Activated CD8-positive, alpha-beta memory T cell treated with anti-CD3 and anti-CD28 coated beads, Interleukin-2, amount 10 ng/mL, durations not matched to agents 7 days and 5 days (primary cell): ENCODE data around the gene PHF2. TPM values are rescaled to one million over a fixed set of nuclear protein-coding genes. Genes with fewer than 3 reads are reported as not detected.

Experiments
- ATAC-seq: fragments of 150-1000 bp; cut with Tn5 transposase; one replicate; pipeline ENCODE4 v1.10.0; 2021; ENCODE audit warnings: moderate library complexity
- CTCF ChIA-PET: fragments of 350-600 bp; sonication (Branson Sonifier 250); formaldehyde crosslinking; loops from one replicate; lab custom pipeline; 2021; ENCODE audit warnings: antibody characterized with exemption; lab: Charles Lee
- DNase-seq: peaks from one replicate; pipeline ENCODE4 v3.0.0-alpha.2; 2020
- H3K27ac Mint-ChIP-seq: one replicate; pipeline ENCODE4 v1.8.0; 2021; ENCODE audit warnings: mild to moderate bottlenecking, mixed read lengths
- H3K27me3 Mint-ChIP-seq: one replicate; pipeline ENCODE4 v1.8.0; 2021; ENCODE audit warnings: mixed read lengths
- H3K36me3 Mint-ChIP-seq: one replicate; pipeline ENCODE4 v1.8.0; 2021; ENCODE audit warnings: mild to moderate bottlenecking, mixed read lengths
- H3K4me1 Mint-ChIP-seq: one replicate; pipeline ENCODE4 v1.8.0; 2021; ENCODE audit warnings: mixed read lengths
- H3K4me3 Mint-ChIP-seq: one replicate; pipeline ENCODE4 v1.8.0; 2021; ENCODE audit warnings: mild to moderate bottlenecking, moderate library complexity, mixed read lengths
- H3K9me3 Mint-ChIP-seq: one replicate; pipeline ENCODE4 v1.8.0; 2022; ENCODE audit warnings: low read depth, mixed read lengths
- total RNA-seq, 2 experiments: library from RNA; stranded (reverse); gene quantifications; one replicate each; pipeline ENCODE4 v1.2.3, GENCODE V29; 2021

Gene PHF2
- total RNA-seq, 2 experiments from 2014 or later: 25.1 to 26.3 TPM

DNA sequence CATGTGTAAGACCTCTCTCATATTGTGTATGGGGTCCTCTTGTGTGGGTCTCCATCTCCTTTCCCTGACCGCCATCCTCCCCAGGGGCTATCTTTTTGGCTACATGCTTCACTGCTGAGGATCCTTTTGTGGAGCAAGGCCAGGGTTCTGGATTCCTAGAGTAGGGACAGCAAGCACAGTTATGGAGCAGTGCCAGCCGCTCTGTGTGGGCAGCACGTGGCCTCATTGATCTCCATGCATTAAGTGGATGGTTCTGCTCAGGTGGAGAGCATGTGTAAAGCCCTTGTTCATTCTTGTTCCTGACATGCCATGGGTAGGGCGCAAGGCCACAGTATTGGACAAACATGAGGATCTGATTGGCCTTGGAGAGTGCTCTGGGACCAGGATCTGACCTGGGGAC, 8.9 kb downstream of the PHF2 start:
- Mint-ChIP-seq H3K9me3 (peaks cover 14% of the 10 kb centered on the region), H3K27me3 (no peaks in the 10 kb centered on the region), H3K4me1 (peaks cover 8% of the 10 kb centered on the region), H3K4me3 (no peak overlapping the region), H3K27ac (no peak overlapping the region), H3K36me3 (peaks cover 21% of the 10 kb centered on the region)
- CTCF ChIA-PET: no interaction called here
- ATAC-seq: no peak
- peak; percentile 23 for DNase-seq

DNA sequence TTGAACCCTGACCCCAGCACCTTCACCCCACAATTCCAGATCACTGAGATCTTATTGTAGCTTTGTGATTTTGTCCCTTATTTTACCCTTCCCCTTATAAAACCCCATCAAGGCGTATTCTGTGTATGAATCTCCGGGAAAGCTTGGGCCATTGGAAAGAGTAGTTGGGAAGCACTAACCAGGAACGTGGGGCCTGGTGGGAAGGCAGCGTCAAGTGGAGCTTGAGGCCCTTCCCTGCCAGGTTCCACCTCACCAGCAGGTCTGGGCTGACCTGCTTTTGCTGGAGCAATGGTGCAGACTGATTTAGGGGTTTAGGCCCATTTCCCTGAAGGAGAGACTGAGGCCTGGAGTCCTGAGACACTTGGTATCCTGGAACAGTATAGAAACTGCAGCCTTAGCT, 9.3 kb downstream of the PHF2 start:
- Mint-ChIP-seq H3K4me1 (peaks cover 8% of the 10 kb centered on the region), H3K27ac (no peak overlapping the region), H3K36me3 (peaks cover 21% of the 10 kb centered on the region), H3K4me3 (no peak overlapping the region), H3K9me3 (peaks cover 14% of the 10 kb centered on the region), H3K27me3 (no peaks in the 10 kb centered on the region)
- DNase-seq (no peak), ATAC-seq (no peak)
- CTCF ChIA-PET: no interaction called here

DNA sequence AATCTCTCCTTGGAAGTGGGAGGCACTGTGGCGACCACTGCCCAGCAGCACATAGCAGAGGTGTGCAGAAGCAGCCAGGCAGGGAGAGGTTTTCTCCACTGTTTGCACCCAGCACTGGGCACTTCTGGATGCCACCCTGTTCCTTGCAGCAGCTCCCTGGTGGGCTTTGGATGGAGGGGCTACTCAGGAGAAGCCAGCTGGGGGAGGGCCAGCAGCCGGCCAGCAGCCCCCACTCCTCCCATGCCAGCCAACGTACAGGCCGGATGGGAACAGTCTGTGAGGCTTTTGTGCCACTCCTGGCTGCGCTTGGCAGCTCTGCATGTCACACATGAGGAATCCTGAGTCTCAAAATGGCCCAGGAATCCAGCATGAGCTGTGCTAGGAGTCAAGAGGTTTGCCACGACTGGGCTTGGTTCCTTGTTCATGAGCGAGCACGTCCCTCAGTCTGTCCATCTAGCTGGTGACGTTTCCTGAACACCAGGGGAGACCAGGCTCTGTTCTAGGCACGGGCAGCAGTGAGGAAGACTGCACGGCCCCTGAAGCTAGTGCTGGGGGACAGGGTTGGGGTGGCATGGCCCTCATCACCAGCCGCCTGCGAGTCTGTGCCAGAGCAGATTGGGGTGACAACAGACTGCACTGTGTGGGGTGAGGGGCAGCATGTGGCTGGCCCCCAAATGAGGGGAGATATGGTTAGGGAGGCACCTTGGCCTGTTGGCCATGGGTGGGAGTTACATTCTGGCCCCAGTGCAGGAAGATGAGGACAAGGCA, 10.1 kb downstream of the PHF2 start:
- DNase-seq: peak; percentile 31
- H3K4me3 Mint-ChIP-seq: no peak overlapping the region
- no peaks in the 10 kb centered on the region for H3K27me3 Mint-ChIP-seq
- no peak for ATAC-seq
- peaks cover 8% of the 10 kb centered on the region for H3K4me1 Mint-ChIP-seq
- CTCF ChIA-PET: no interaction called here
- H3K27ac Mint-ChIP-seq: no peak overlapping the region
- peaks cover 14% of the 10 kb centered on the region for H3K9me3 Mint-ChIP-seq
- H3K36me3 Mint-ChIP-seq: peaks cover 21% of the 10 kb centered on the region

DNA sequence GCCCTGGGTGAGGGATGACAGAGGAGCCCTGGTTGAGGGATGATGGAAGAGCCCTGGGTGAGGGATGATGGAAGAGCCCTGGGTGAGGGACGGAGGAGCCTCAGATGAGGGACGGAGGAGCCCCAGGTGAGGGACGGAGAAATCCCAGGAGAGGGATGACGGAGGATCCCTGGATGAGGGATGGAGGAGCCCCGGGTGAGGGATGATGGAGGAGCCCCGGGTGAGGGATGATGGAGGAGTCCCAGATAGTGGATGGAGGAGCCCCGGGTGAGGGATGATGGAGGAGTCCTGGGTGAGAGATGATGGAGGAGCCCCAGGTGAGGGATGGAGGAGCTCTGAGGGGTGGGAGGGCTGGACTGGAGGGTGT, 10.9 kb downstream of the PHF2 start:
- H3K27me3 Mint-ChIP-seq: no peaks in the 10 kb centered on the region
- DNase-seq: no peak
- H3K36me3 Mint-ChIP-seq: peaks cover 21% of the 10 kb centered on the region
- H3K4me1 Mint-ChIP-seq: peaks cover 8% of the 10 kb centered on the region
- H3K27ac Mint-ChIP-seq: no peak overlapping the region
- no peak for ATAC-seq
- H3K9me3 Mint-ChIP-seq: peaks cover 14% of the 10 kb centered on the region
- H3K4me3 Mint-ChIP-seq: no peak overlapping the region
- CTCF ChIA-PET: no interaction called here

DNA sequence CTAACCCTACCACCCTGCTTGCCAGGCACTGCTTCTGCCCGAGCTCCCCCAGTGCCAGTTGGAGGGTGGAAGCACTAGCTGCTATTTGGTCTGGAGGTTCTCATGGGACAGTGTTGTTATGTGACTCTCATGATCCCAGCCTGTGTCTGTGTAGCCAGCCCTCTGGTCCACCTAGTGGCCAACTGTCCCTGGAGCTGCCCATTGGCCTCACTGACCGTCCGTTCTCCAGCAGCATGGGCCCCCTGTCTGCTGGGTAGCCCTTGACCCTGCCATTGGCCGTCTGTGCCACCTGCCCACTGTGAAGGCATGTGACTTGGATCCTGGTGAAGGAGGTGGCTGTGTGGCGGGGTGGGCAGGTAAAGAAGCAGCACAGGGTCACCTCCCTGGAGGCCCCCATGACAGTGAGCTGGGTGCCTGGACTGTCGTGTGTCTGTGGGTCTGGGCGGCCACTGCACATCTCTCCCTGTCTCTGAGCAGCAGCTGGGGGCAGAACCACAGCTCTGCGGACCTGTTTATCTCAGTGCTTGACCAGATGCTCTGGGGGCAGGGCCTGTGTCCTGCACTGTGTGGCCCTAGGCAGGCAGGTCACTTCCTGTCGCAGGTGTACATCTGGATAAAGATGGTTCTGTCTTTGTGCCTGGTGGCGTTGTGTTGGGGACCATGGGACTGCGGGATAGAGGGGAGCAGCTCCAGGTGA, 11.4 kb downstream of the PHF2 start:
- DNase-seq: peak; percentile 28

DNA sequence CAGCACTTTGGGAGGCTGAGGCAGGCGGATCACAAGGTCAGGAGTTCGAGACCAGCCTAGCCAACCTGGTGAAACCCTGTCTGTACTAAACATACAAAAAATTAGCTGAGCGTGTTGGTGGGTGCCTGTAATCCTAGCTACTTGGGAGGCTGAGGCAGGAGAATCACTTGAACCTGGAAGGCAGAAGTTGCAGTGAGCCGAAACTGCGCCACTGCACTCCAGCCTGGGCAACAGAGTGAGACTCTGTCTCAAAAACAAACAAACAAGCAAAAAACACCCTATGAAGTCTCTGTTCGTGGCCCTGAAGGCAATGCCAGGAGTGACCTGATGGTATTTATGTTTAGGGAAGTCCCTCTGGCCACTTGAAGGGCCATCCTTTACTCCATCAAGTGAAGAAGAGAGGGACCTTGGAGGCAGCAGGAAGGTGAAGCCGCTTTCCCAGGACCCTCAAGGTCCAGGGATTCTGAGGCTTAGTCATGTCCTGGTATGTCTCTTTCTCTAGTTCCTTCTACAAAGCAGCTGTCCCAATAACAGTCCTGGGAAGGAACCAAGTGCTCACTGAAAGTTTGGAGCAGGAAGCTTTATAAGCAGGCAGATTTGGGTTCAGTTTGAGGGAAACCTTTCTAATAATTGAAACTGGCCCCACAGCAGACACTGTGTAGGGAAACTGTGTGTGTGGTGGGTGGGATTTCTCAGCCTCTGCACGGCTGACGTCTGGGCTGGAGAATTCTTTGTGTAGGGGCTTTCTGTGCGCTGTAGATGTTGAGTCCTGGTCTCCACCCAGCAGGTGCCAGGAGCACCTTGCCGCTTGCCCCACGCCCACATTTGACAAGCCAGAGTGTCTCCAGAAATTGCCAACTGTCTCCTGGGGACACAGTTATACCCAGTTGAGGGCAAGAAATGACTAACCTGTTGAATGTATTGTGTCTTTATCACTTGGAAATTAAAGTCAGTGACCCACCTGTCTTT, 12.5 kb downstream of the PHF2 start:
- Mint-ChIP-seq H3K27me3 (no peaks in the 10 kb centered on the region), H3K4me1 (peaks cover 8% of the 10 kb centered on the region), H3K9me3 (peaks cover 12% of the 10 kb centered on the region), H3K27ac (no peak overlapping the region), H3K4me3 (no peak overlapping the region), H3K36me3 (peaks cover 14% of the 10 kb centered on the region)
- ATAC-seq (no peak), DNase-seq (peak; percentile 33)
- CTCF ChIA-PET: no interaction called here

More for the DNA sequence above, 11.4 kb downstream of the PHF2 start:
- Mint-ChIP-seq H3K4me1 (peaks cover 8% of the 10 kb centered on the region), H3K27ac (no peak overlapping the region), H3K27me3 (no peaks in the 10 kb centered on the region), H3K9me3 (peaks cover 14% of the 10 kb centered on the region), H3K4me3 (no peak overlapping the region), H3K36me3 (peaks cover 21% of the 10 kb centered on the region)
- ATAC-seq: no peak
- CTCF ChIA-PET: no interaction called here

DNA sequence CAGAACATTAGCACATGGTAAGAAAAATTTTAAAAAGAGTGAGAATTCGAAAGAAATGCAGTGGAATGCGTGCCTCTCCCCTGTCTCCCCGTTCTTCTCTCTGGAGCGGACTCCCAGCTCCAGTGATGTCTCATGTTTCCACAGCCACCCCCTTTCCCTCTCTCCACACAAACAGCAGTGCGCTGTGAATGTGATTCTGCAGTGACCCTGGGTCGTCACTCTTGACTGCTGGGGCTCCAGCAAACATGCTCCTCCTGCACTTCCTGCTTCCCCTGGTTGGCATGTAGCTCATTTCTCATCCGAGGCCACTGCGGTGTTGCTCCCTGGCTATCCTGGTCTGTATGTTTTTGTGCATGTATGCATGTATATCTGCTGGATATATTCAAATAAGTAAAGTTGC, 13.3 kb downstream of the PHF2 start:
- Mint-ChIP-seq H3K4me1 (peaks cover 8% of the 10 kb centered on the region), H3K9me3 (peaks cover 8% of the 10 kb centered on the region), H3K27me3 (no peaks in the 10 kb centered on the region), H3K27ac (peak overlapping the region; percentile 44), H3K4me3 (no peak overlapping the region), H3K36me3 (peaks cover 7% of the 10 kb centered on the region)
- CTCF ChIA-PET: no interaction called here
- DNase-seq (peak; percentile 32), ATAC-seq (no peak)

DNA sequence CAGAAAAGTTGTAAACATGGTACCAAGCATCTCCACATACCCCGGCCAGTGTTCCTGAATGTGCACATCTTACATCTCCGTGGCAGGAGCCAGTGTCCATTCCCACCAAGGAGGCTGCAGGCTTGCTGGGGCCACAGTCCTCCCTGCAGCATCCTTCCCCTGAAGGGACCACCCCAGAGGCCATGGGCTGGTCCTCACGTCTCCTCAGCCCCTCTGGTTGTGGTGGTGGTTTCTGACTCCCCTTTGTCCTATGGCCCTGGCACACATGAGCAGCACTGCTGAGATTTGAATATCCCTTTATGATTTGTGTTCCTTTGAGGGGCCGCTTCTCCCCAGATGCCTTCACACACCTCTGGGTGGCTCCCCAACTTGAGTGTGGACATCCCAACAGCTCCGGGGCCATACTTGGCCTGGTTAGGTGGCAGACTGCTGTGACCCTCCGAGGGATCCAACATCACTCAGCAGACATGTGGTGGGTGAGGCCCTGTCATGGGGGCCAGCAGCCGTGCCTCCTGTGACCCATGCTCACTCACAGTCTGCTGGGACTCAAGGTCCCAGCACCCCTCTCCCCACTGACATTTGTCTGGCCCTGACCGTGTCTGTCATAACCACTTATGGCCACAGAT, 14.3 kb downstream of the PHF2 start:
- Mint-ChIP-seq H3K36me3 (no peaks in the 10 kb centered on the region), H3K27me3 (no peaks in the 10 kb centered on the region), H3K4me3 (no peak overlapping the region), H3K27ac (no peak overlapping the region), H3K4me1 (peaks cover 8% of the 10 kb centered on the region), H3K9me3 (no peaks in the 10 kb centered on the region)
- DNase-seq (peak; percentile 36), ATAC-seq (no peak)
- CTCF ChIA-PET: no interaction called here

DNA sequence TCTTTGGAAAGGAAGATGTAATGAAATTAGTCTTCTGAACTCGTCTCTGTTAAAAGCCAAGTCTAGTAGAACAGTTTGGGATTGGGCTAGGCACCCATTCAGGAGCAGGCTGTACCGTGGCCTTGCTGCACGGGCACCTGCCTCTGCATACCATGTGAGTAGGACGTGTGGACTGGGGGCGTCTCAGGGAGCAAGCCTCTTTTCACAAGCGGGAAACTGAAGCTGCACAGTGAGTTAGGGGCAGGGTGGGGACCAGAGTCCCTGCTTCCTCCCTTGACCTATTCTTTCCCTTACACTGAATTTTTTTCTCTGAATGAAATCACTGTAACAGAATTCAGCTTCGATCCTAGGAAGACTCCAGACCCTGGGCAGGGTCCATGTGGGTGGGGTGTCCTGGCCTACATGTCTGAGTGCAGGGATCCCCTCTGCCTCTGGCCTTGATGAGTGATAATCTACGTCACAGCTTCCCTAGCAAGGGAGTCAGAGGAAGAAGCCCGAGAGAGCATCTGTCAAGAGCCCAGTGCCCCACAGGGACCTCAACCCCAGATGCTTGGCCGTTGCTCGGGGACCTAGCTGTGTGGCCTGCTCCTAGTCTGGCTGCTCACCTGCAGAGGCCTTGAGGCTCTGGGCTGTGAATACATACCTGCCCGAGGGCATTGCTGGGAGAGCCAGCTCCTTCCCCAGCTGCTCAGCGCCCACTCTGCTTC, 15.1 kb downstream of the PHF2 start:
- ATAC-seq (no peak), DNase-seq (peak; percentile 37)
- CTCF ChIA-PET: no interaction called here
- Mint-ChIP-seq H3K4me1 (peaks cover 8% of the 10 kb centered on the region), H3K9me3 (no peaks in the 10 kb centered on the region), H3K4me3 (no peak overlapping the region), H3K27me3 (no peaks in the 10 kb centered on the region), H3K27ac (no peak overlapping the region), H3K36me3 (no peaks in the 10 kb centered on the region)

DNA sequence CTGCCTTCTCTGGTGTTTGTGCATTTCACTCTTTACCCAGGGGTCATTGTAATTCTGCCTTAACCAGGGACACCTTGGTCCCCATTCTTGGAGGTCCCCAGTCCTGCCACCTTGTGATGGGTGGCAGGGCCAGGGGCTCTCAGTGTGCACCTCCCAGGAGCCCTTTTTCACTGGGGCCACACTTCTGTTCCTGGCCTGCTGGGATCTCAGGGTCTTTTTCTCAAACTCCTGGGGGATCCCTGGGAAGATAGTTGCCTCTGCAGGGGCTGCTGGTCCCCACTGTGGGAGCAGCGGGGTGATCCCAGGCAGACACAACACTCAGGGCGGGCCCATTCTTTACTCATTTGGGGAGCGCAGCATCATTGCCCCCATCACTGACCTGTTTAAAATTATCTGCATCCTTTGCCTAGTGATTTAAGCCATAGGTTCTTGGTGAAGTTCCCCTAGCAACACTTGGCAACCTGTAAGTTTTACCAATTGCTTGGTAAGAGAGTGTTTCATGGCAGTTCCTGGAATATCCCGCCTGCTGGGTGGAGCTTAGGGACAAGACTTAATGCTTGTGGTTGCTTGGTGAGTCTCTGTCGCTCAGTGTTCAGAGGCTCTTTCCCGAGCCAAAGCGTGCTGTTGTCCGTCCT, 15.7 kb downstream of the PHF2 start:
- Mint-ChIP-seq H3K27me3 (no peaks in the 10 kb centered on the region), H3K4me1 (peaks cover 8% of the 10 kb centered on the region), H3K9me3 (no peaks in the 10 kb centered on the region), H3K36me3 (no peaks in the 10 kb centered on the region), H3K27ac (peak overlapping the region; percentile 45), H3K4me3 (no peak overlapping the region)
- ATAC-seq: no peak
- no peak for DNase-seq
- CTCF ChIA-PET: no interaction called here

DNA sequence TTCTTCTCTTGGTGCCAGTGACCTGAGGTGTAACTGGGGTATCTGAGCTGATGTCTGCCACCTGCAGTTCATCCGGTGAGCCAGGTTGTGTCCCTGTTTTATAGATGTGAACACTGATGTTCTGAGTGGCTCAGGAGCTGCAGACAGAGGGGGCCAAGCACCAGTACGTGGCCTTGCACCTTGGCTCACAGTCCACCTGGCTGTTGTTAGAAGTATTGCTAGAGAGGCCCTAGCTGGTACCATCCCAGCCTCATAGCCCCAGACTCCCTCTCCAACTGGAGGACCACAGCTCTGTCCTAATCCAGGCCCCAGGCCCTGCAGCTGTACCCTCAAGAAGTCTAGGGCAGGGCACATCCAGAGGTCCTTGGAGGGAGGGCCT, 16.2 kb downstream of the PHF2 start:
- ATAC-seq: peak; percentile 39

DNA sequence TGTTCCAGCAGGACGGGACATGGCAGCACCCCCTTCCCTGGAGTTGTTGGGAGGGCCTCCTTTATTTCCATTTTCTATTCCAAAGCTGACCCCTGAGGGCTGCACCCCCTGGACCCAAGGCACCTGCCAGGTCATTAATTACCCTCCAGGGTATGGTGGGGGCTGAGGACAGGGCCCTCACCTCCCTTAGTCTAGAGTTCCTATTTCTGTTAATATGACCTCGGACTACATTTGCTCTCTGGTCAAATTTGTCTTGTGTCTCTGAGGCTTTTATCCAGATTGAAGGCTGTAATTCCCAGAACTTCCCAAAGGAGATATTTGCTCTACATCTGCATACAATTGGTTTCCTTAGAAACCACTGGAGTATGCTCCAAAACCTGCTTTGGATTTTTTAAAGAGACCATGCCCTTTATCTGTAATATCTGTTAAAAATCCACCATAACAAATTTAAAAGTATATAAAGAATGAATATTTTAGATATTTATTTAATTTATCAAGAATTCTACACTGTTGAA, 16.8 kb downstream of the PHF2 start:
- Mint-ChIP-seq H3K4me3 (no peak overlapping the region), H3K27me3 (no peaks in the 10 kb centered on the region), H3K27ac (no peak overlapping the region), H3K9me3 (no peaks in the 10 kb centered on the region), H3K36me3 (no peaks in the 10 kb centered on the region), H3K4me1 (peaks cover 8% of the 10 kb centered on the region)
- CTCF ChIA-PET: no interaction called here
- ATAC-seq: no peak
- DNase-seq: peak; percentile 34

More for the DNA sequence above, 16.2 kb downstream of the PHF2 start:
- no peak overlapping the region for H3K27ac Mint-ChIP-seq
- H3K4me3 Mint-ChIP-seq: no peak overlapping the region
- CTCF ChIA-PET: no interaction called here
- DNase-seq: peak; percentile 38
- H3K9me3 Mint-ChIP-seq: no peaks in the 10 kb centered on the region
- H3K4me1 Mint-ChIP-seq: peaks cover 8% of the 10 kb centered on the region
- H3K36me3 Mint-ChIP-seq: no peaks in the 10 kb centered on the region
- no peaks in the 10 kb centered on the region for H3K27me3 Mint-ChIP-seq
